Kidney epithelial cell (primary cell): ENCODE measurements around the gene GDF15. TPM values are rescaled to one million over a fixed set of nuclear protein-coding genes. Genes with fewer than 3 reads are reported as not detected.

Source experiments
- DNase-seq: peaks from one replicate; pipeline ENCODE4 v3.0.0-alpha.2; 2010; ENCODE audit warnings: low read depth
- H3K27me3 ChIP-seq: 2 replicates; pipeline ENCODE4 v1.6.0; 2011; ENCODE audit warnings: low read length; ENCODE audit not compliant: control insufficient read depth, insufficient read depth
- H3K36me3 ChIP-seq: 2 replicates; pipeline ENCODE4 v1.5.1; 2011; ENCODE audit warnings: low read length; ENCODE audit not compliant: control insufficient read depth, insufficient read depth
- H3K4me3 ChIP-seq: 2 replicates; pipeline ENCODE4 v1.5.1; 2011; ENCODE audit warnings: low read depth, mild to moderate bottlenecking, control low read depth, low read length
- total RNA-seq: library from RNA; depleted of rRNA; stranded (reverse); fragments of >200 nt; gene quantifications from 2 replicates; pipeline ENCODE4 v1.2.3, GENCODE V29; 2015
- TF ChIP-seq, protein P1 (sequence below): IDR thresholded peaks from 2 replicates; pipeline ENCODE4 v1.5.1; 2011; ENCODE audit warnings: mild to moderate bottlenecking, moderate library complexity, low read length, control low read depth, inconsistent platforms; ENCODE audit not compliant: insufficient read depth, poor library complexity, severe bottlenecking

GDF15 gene
- total RNA-seq, 1 donor from 2014 or later: 637 TPM

DNA sequence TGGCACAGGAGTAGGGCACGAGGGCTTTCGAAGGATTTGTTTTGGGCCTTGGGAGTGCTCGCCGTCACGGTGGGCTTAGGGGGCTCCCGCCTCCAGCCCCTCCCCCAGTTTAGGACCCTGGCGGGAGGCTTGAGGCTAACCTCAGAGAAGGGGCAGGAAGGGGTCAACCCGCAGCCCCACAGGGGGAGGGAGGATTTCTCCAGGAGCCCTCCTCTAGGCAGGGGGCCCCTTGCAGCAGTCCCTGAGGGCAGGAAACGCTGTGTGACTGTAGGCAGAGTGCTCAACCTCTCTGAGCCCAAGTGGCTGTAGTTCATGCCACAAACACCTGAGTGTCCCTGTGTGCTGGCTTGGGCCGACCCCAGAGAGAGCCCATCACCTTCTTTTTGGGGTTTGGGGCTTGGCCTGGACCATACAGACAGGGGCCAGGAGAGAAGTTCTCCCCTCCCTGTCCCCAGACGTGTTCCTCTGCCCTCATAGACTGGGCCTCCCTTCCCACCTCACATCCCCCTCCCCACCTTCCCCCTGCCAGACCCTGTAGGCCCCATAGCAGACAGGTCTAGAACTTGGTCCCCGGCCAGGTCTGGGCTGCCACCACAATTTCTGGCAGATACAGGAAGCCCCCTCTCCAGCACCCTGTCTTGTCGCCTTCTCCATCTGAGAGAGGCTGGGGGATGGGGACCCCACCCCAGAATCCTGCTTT, 43.9 kb downstream of the GDF15 start:
- Histone ChIP-seq H3K36me3 (peaks cover 2% of the 10 kb centered on the region), H3K4me3 (no peak overlapping the region), H3K27me3 (no peaks in the 10 kb centered on the region)
- TF ChIP-seq, protein P1, sequence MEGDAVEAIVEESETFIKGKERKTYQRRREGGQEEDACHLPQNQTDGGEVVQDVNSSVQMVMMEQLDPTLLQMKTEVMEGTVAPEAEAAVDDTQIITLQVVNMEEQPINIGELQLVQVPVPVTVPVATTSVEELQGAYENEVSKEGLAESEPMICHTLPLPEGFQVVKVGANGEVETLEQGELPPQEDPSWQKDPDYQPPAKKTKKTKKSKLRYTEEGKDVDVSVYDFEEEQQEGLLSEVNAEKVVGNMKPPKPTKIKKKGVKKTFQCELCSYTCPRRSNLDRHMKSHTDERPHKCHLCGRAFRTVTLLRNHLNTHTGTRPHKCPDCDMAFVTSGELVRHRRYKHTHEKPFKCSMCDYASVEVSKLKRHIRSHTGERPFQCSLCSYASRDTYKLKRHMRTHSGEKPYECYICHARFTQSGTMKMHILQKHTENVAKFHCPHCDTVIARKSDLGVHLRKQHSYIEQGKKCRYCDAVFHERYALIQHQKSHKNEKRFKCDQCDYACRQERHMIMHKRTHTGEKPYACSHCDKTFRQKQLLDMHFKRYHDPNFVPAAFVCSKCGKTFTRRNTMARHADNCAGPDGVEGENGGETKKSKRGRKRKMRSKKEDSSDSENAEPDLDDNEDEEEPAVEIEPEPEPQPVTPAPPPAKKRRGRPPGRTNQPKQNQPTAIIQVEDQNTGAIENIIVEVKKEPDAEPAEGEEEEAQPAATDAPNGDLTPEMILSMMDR: no peak
- DNase-seq: no peak

DNA sequence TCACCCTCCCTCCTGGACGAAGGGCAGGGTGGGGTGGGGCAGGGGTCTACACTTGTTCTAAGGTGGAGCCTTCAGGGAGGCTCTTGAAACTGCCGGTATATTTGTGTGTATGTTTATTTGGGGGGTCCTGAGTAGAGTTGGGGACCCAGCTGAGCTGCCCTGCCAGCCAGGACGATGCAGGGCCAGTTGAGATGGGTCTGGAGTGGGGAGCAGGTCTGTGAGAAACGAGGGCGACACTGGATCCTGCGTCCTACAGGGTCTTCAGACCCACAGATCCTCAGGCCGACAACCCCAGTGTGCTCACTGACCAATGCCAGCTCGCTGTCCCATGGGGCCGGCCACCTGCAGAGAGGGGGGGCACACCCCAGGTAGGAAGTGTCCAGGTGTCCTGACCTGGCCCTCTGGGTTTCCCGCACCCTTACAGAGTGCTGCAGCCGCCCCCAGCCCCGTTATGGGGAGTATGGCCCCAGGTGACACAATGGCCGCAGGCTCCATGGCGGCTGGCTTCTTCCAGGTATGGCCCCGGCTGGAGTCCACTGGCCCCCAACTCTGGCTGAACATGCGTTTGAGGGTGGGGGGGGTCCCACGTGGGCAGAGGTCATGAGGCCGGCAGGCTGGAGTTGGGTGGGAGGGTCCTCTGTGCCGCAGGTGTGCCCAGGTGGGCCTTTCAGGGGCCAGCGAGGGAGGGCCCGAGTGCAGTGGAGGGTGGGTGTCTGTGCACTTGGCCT, 44.6 kb downstream of the GDF15 start:
- DNase-seq: no peak

DNA sequence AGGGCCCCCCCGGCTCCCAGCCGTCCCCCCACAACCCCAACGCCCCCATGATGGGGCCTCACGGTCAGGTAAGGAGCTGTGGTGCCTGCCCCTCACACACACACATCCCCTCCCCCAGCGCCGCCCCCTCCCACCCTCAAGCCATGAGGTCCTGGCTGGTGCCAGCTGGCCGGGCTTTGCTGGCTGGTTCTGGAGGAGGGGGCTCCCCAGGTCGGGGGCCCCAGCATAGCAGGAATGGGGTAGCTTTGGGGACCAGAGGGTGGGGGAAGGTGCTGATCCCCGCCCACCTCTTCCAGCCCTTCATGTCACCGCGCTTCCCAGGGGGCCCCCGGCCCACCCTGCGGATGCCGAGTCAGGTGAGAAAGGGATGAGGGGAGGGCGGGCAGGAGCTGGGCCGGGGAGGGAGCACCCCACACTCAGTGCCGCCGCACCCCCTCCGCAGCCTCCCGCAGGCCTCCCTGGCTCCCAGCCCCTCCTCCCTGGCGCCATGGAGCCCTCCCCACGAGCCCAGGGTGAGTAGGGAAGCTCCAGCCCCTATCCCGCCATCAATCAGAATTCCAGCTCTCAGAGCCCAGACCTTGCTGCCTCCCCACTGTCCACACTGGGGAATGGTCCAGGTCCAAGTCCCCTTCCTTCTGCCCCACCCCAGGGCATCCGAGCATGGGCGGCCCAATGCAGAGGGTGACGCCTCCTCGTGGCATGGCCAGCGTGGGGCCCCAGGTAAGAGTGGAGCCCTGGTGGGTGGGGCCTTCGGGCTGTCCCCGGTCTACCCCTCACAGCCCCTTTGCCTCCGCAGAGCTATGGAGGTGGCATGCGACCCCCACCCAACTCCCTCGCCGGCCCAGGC, 45.6 kb downstream of the GDF15 start:
- no peak for DNase-seq
- H3K36me3 ChIP-seq: peaks cover 3% of the 10 kb centered on the region
- TF ChIP-seq, protein P1: no peak

More for the DNA sequence above, 44.6 kb downstream of the GDF15 start:
- H3K36me3 ChIP-seq: peaks cover 3% of the 10 kb centered on the region
- TF ChIP-seq, protein P1: no peak
- no peak overlapping the region for H3K4me3 ChIP-seq
- no peaks in the 10 kb centered on the region for H3K27me3 ChIP-seq

DNA sequence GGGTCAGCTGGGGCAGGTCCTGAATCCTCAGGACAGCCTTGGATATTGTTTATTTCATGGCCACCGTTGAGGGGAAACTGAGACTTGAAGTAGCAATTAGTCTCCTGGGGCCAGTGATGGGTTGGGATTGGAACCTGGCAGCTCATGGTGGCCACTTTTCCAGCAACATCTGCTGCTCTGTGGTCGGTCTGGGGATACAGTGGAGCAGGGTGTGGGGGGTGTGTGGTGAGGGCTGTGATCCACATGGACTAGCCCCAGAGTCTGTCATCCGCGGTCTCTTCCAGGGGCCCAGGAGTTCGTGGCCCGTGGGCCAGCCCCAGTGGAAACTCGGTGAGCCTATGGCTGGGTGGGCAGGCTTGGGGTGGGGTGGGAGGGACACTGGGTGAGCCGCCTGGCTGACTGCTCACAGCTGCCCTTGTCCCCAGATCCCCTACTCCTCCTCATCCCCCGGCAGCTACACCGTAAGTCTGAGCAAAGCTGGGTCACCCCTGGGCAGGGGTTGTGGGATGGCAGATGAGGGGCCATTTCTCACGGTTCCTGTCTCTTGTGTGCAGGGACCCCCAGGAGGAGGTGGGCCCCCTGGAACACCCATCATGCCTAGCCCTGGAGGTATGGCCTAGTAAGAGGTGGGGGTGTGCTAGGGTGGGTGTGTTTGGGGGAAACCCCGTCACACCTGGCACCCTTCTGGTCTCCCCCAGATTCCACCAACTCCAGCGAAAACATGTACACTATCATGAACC, 46.5 kb downstream of the GDF15 start:
- H3K4me3 ChIP-seq: peak overlapping the region; percentile 39
- H3K27me3 ChIP-seq: no peaks in the 10 kb centered on the region
- TF ChIP-seq, protein P1: no peak
- no peak for DNase-seq
- H3K36me3 ChIP-seq: peaks cover 3% of the 10 kb centered on the region

More for the DNA sequence above, 45.6 kb downstream of the GDF15 start:
- Histone ChIP-seq H3K4me3 (no peak overlapping the region), H3K27me3 (no peaks in the 10 kb centered on the region)

- TF ChIP-seq, protein P1: no peak
- Histone ChIP-seq H3K27me3 (no peaks in the 10 kb centered on the region), H3K4me3 (peak overlapping the region; percentile 39), H3K36me3 (peaks cover 1% of the 10 kb centered on the region)
- DNase-seq: no peak
These were observed 47.2 kb downstream of the GDF15 start for GRCh38 chr19:18433015-18433691.
